B cell (primary cell): ENCODE measurements around the gene ARIH2. TPM values are rescaled to one million over a fixed set of nuclear protein-coding genes. Genes with fewer than 3 reads are reported as not detected.

Experiments
- ATAC-seq: fragments of 200-7000 bp; cut with Tn5 transposase; one replicate; pipeline ENCODE4 v1.10.0; 2021; ENCODE audit warnings: low read depth, mild to moderate bottlenecking, moderate number of reproducible peaks, moderate library complexity
- CTCF ChIA-PET: fragments of 350-600 bp; sonication (Branson Sonifier 250); formaldehyde crosslinking; loops from one replicate; lab custom pipeline; 2021; ENCODE audit warnings: antibody characterized with exemption, inconsistent platforms; lab: Charles Lee
- POLR2A ChIA-PET: fragments of 350-600 bp; sonication (Branson Sonifier 250); formaldehyde crosslinking; loops from one replicate; lab custom pipeline; 2021; ENCODE audit warnings: antibody characterized with exemption; lab: Charles Lee
- DNase-seq: peaks from one replicate; pipeline ENCODE4 v3.0.0; 2013
- H2AFZ ChIP-seq: 2 replicates; pipeline ENCODE4 v1.6.1; 2012; ENCODE audit warnings: mild to moderate bottlenecking, low read depth, low read length; ENCODE audit not compliant: insufficient read depth, poor library complexity, severe bottlenecking
- H3K27ac ChIP-seq, 2 donors: 1 replicate in 1 of 2; 2 replicates in 1 of 2; pipeline ENCODE4 v1.5.1; 2012 to 2013; ENCODE audit warnings: low read length in 2 of 2, mild to moderate bottlenecking in 2 of 2, moderate library complexity in 1 of 2
- H3K27me3 ChIP-seq, 4 experiments: fragments of 200-600 bp in 1 of 4; sonication (generic) in 1 of 4; replicated peaks in 1 of 4; 1 replicate in 2 of 4; 2 replicates in 2 of 4; pipeline versions ENCODE4 v1.6.1 to v1.7.0; 2013 to 2016; ENCODE audit warnings: low read length in 3 of 4, mild to moderate bottlenecking in 2 of 4, mixed read lengths in 1 of 4, moderate library complexity in 1 of 4; ENCODE audit not compliant: insufficient read depth in 4 of 4, control insufficient read depth in 3 of 4; ENCODE audit errors: control extremely low read depth in 1 of 4
- H3K36me3 ChIP-seq, 2 experiments: replicated peaks in 1 of 2; 1 replicate in 1 of 2; 2 replicates in 1 of 2; pipeline versions ENCODE4 v1.6.1 to v1.7.1; 2013; ENCODE audit warnings: low read length in 1 of 2; ENCODE audit not compliant: insufficient read depth in 2 of 2, control insufficient read depth in 1 of 2; ENCODE audit errors: control extremely low read depth in 1 of 2, extremely low read depth in 1 of 2
- H3K4me1 ChIP-seq, 2 donors: fragments of 200-600 bp in 1 of 2; sonication (generic) in 1 of 2; 1 replicate in 1 of 2; 2 replicates in 1 of 2; pipeline versions ENCODE4 v1.5.1 to v1.6.1; 2013 to 2017; ENCODE audit warnings: low read length in 2 of 2; ENCODE audit not compliant: control insufficient read depth in 2 of 2, insufficient read depth in 2 of 2
- H3K4me2 ChIP-seq: replicated peaks from 2 replicates; pipeline ENCODE3; 2012; ENCODE audit warnings: mild to moderate bottlenecking, low read depth, low read length; ENCODE audit not compliant: poor library complexity, severe bottlenecking
- H3K4me3 ChIP-seq, 5 experiments: fragments of 200-600 bp in 1 of 5; sonication (generic) in 1 of 5; 1 replicate in 3 of 5; 2 replicates in 2 of 5; pipeline versions ENCODE4 v1.5.1 to v1.7.0; 2011 to 2016; ENCODE audit warnings: low read length in 4 of 5, mild to moderate bottlenecking in 4 of 5, low read depth in 2 of 5, control low read depth in 1 of 5, moderate library complexity in 1 of 5; ENCODE audit not compliant: insufficient read depth in 1 of 5; ENCODE audit errors: control extremely low read depth in 1 of 5, extremely low read depth in 1 of 5
- H3K79me2 ChIP-seq: fragments of 200-600 bp; sonication (generic); one replicate; pipeline ENCODE4 v1.6.0; 2016; ENCODE audit warnings: low read length; ENCODE audit not compliant: control insufficient read depth, insufficient read depth
- H3K9ac ChIP-seq: fragments of 200-600 bp; sonication (generic); 2 replicates; pipeline ENCODE4 v1.6.1; 2017; ENCODE audit warnings: mild to moderate bottlenecking, low read length, moderate library complexity
- H3K9me3 ChIP-seq, 3 donors: one replicate each; pipeline versions ENCODE4 v1.6.1 to v1.7.1; 2013; ENCODE audit warnings: low read length in 2 of 3; ENCODE audit not compliant: control insufficient read depth in 2 of 3, insufficient read depth in 1 of 3; ENCODE audit errors: control extremely low read depth in 1 of 3
- H4K20me1 ChIP-seq: 2 replicates; pipeline ENCODE4 v1.6.0; 2012; ENCODE audit warnings: mild to moderate bottlenecking, low read length; ENCODE audit not compliant: insufficient read depth, control insufficient read depth, poor library complexity, severe bottlenecking
- H3K27ac Mint-ChIP-seq: one replicate; pipeline ENCODE4 v1.8.0; 2021; ENCODE audit warnings: mixed read lengths
- H3K27me3 Mint-ChIP-seq: one replicate; pipeline ENCODE4 v1.8.0; 2021; ENCODE audit warnings: mixed read lengths
- H3K4me1 Mint-ChIP-seq: one replicate; pipeline ENCODE4 v1.8.0; 2021; ENCODE audit warnings: mixed read lengths
- H3K4me3 Mint-ChIP-seq: one replicate; pipeline ENCODE4 v1.8.0; 2021; ENCODE audit warnings: mixed read lengths
- H3K9me3 Mint-ChIP-seq: one replicate; pipeline ENCODE4 v1.8.0; 2022; ENCODE audit warnings: mixed read lengths; ENCODE audit not compliant: insufficient read depth
- EZH2 ChIP-seq: IDR thresholded peaks from 2 replicates; pipeline ENCODE4 v1.6.1; 2012; ENCODE audit warnings: borderline replicate concordance, low read depth, mild to moderate bottlenecking, moderate library complexity, low read length; ENCODE audit not compliant: insufficient read depth, poor library complexity, severe bottlenecking
- WGBS: methylation state at CpG from one replicate; pipeline ENCODE4 v1.1.5; 2013; ENCODE audit warnings: missing lambda C conversion rate; ENCODE audit not compliant: insufficient coverage; 5-methylcytosine and 5-hydroxymethylcytosine counted together
- intact Hi-C: fragments of 100-400 bp; cut with micrococcal nuclease; formaldehyde crosslinking; loops from one replicate; pipeline ENCODE4 v1.10.0; 2022
- polyA plus RNA-seq: library from polyadenylated mRNA; depleted of rRNA; stranded (reverse); fragments of >200 nt; gene quantifications from 2 replicates; pipeline ENCODE4 v1.2.3, GENCODE V29; 2012
- total RNA-seq, 2 donors: library from RNA; stranded (reverse); fragments of 120-200 nt in 1 of 2; gene quantifications; 1 replicate in 1 of 2; 2 replicates in 1 of 2; pipeline versions ENCODE4 v1.2.3 to v1.2.4, GENCODE V29; 2013 to 2022

ARIH2 gene
- total and polyA plus RNA-seq, 2 donors (not counting 1 experiment from before 2014, with no cell fraction given) = 114 to 148 TPM

DNA sequence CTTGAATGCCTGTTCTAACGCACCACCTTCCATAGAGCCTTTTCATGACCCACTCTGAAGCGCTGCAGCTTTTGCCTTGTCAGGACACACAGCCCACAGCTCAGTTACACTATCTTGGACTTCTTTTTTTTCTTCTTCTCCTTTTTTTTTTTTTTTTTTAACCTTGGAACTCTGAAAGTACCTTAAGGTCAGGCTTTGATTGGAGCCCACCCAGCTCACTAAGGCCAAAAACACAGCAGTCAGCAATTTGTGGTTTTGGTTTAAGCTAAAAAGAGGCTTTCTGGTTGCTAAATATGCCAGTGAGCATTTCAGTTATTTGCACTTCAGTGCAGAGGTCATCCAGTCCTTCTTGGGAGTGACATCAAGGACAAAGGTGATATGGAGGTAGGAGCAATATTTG, 21.7 kb upstream of the ARIH2 start:
- no peak overlapping the region for H3K4me3 ChIP-seq
- peak overlapping the region; percentile 75 for H3K27ac Mint-ChIP-seq
- no peak overlapping the region for H3K27ac ChIP-seq

DNA sequence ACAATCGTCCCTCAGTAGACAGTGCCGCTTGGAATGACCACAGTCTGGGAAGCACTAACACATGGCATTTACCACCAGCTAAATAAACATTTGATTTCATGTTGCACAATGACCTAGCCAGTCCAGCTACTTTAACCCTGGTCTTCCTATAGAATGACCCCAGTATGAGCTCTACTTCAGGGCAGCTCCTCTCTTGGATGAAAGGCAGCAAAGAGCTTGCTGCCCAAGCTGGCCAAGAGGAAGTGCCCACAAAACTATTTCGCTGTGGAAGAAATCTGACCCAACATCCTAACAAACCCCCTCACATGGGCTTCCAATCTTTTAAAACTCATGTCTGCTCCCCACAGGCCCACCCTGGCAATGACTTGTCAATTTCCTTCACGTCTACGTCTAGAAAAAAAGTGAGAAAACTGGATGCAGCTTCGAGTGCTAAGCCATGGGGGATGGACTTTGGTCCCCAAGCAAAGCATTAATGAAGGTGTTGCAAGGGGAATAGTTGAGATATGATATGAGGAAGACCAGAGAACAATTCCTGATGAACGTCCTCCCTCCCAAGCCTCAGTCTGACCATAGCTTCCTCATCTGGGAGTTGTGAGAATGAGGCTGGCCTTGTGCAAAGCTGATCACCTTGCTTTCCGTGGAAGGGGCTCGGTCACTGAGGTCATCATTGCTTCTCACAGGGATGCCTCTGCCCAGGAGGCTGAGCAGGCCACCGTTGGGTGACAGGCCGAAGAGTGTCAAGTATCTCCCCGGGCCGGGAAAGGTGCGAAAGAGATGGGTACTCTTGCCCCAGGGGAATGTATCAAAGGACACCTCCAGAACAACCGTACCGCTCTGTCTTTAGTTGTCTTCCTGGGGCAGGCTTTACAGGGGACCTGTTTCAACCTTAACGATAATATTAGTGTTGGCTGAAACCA, 20.9 kb upstream of the ARIH2 start:
- ATAC-seq (no peak), DNase-seq (no peak)
- no peak for TF ChIP-seq EZH2
- Mint-ChIP-seq H3K4me3 (peak overlapping the region; percentile 95), H3K4me1 (peaks cover 29% of the 10 kb centered on the region), H3K27ac (peak overlapping the region; percentile 83), H3K9me3 (no peaks in the 10 kb centered on the region), H3K27me3 (no peaks in the 10 kb centered on the region)
- Histone ChIP-seq H3K4me2 (peak overlapping the region; percentile 90), H3K36me3 (no peaks in the 10 kb centered on the region), H4K20me1 (no peaks in the 10 kb centered on the region), H3K27ac (peak overlapping the region; percentile 30 to 80), H3K27me3 (no peaks in the 10 kb centered on the region), H3K9ac (peak overlapping the region; percentile 82), H3K79me2 (peaks cover 33% of the 10 kb centered on the region), H3K4me3 (peak overlapping the region; percentile 24 to 86 (median 73)), H3K4me1 (peaks cover 17 to 20% of the 10 kb centered on the region in 2 donors), H3K9me3 (no peaks in the 10 kb centered on the region), H2AFZ (peak overlapping the region; percentile 99)
- 50% methylated on average over 11 of the region's 17 CpGs for WGBS
- ChIA-PET CTCF (interaction anchor here (0.5 to 1.5 kb wide), 9 partner anchors 13 to 158 kb away, joined by 3 to 8 read pairs (median 3); partner anchors contain the start of genes ARIH2, NDUFAF3 and PRKAR2A), POLR2A (interaction anchor here (0.5 to 3.0 kb wide), 3 partner anchors 21 to 1109 kb away, joined by 3 to 21 read pairs (median 4); partner anchors contain the start of genes ARIH2 and PRKAR2A)
- intact Hi-C loops = loop anchor here (1.0 to 2.0 kb wide), 3 partner anchors 21 to 573 kb away; partner anchors contain the start of genes ARIH2, DAG1 and PRKAR2A

More for the DNA sequence above, 21.7 kb upstream of the ARIH2 start:
- no peak for TF ChIP-seq EZH2
- Histone ChIP-seq H3K79me2 (peaks cover 36% of the 10 kb centered on the region), H3K9me3 (no peaks in the 10 kb centered on the region), H3K27me3 (no peaks in the 10 kb centered on the region), H3K36me3 (peaks cover 0 to under 1% of the 10 kb centered on the region in 2 experiments), H4K20me1 (no peaks in the 10 kb centered on the region), H3K4me1 (peaks cover 17 to 20% of the 10 kb centered on the region in 2 donors), H3K9ac (no peak overlapping the region), H3K4me2 (no peak overlapping the region), H2AFZ (no peak overlapping the region)
- ChIA-PET CTCF (interaction anchor here (0.5 to 1.5 kb wide), 3 partner anchors 12 to 125 kb away, joined by 3 read pairs; partner anchors contain the start of gene NDUFAF3), POLR2A (interaction anchor here (3.0 kb wide), 1 partner anchor 22 kb away, joined by 21 read pairs; the partner anchor contains the start of gene ARIH2)
- ATAC-seq (no peak), DNase-seq (no peak)
- no peaks in the 10 kb centered on the region for H3K9me3 Mint-ChIP-seq
- H3K4me1 Mint-ChIP-seq = peaks cover 25% of the 10 kb centered on the region
- H3K27me3 Mint-ChIP-seq = no peaks in the 10 kb centered on the region
- 94% methylated on average over 2 of the region's 2 CpGs for WGBS
- intact Hi-C loops = no loop called here
- peak overlapping the region; percentile 53 for H3K4me3 Mint-ChIP-seq
